Endothelial cell of umbilical vein (primary cell): Measurements from ENCODE around the gene OXLD1. TPM values are rescaled to one million over a fixed set of nuclear protein-coding genes. Genes with fewer than 3 reads are reported as not detected.

ENCODE experiments used
- BruUV-seq: library from RNA; stranded (reverse); fragments of 400-500 nt; replicated peaks from 2 replicates; lab custom pipeline; 2021; lab: Mats Ljungman, UMichigan
- CTCF ChIA-PET: fragments of 300-600, 350-600 bp; sonication (Branson Sonifier 250); formaldehyde crosslinking; loops from one replicate; lab custom pipeline; 2021; ENCODE audit warnings: antibody characterized with exemption, inconsistent platforms; lab: Charles Lee
- POLR2A ChIA-PET: fragments of 300-600, 350-600 bp; sonication (Branson Sonifier 250); formaldehyde crosslinking; loops from one replicate; lab custom pipeline; 2021; ENCODE audit warnings: antibody characterized with exemption, inconsistent platforms; lab: Charles Lee
- DNase-seq: peaks from one replicate; pipeline ENCODE4 v3.0.0-alpha.2; 2011; ENCODE audit warnings: low read depth, low spot score
- FAIRE-seq: peaks from 2 replicates; lab custom pipeline; 2011; peaks lifted over from hg19 to GRCh38; lab: Jason Lieb, UNC
- H2AFZ ChIP-seq: 2 replicates; pipeline ENCODE4 v1.6.0; 2012; ENCODE audit warnings: low read depth, low read length, control low read depth, inconsistent platforms
- H3K27ac ChIP-seq: 2 replicates; pipeline ENCODE4 v1.5.1; 2011; ENCODE audit warnings: low read depth, mild to moderate bottlenecking, control low read depth, low read length, moderate library complexity; ENCODE audit not compliant: insufficient read depth
- H3K27me3 ChIP-seq, 2 experiments: 2 replicates each; pipeline versions ENCODE4 v1.6.0 to v1.6.1; 2011; ENCODE audit warnings: low read length in 2 of 2, mixed read lengths in 1 of 2; ENCODE audit not compliant: control insufficient read depth in 2 of 2, insufficient read depth in 2 of 2
- H3K36me3 ChIP-seq, 2 experiments: 2 replicates in 1 of 2; 3 replicates in 1 of 2; pipeline ENCODE4 v1.5.1; 2011; ENCODE audit warnings: low read length in 2 of 2, mild to moderate bottlenecking in 1 of 2, moderate library complexity in 1 of 2; ENCODE audit not compliant: control insufficient read depth in 2 of 2, insufficient read depth in 2 of 2; ENCODE audit errors: extremely low read depth in 1 of 2
- H3K4me1 ChIP-seq: 3 replicates; pipeline ENCODE4 v1.5.1; 2011; ENCODE audit warnings: mild to moderate bottlenecking, low read length; ENCODE audit not compliant: control insufficient read depth, insufficient read depth; ENCODE audit errors: extremely low read depth
- H3K4me2 ChIP-seq: 2 replicates; pipeline ENCODE4 v1.6.1; 2011; ENCODE audit warnings: low read length, control low read depth, mixed read lengths; ENCODE audit not compliant: insufficient read depth
- H3K4me3 ChIP-seq, 3 experiments: fragments of 200-600 bp in 1 of 3; sonication (generic), shearing (Covaris generic) in 1 of 3; replicated peaks in 1 of 3; 2 replicates each; pipeline ENCODE4 v1.5.1; 2011 to 2016; ENCODE audit warnings: control low read depth in 3 of 3, low read length in 3 of 3, mild to moderate bottlenecking in 2 of 3, inconsistent platforms in 1 of 3, low read depth in 1 of 3, moderate library complexity in 1 of 3; ENCODE audit not compliant: insufficient read depth in 1 of 3
- H3K79me2 ChIP-seq: 2 replicates; pipeline ENCODE4 v1.6.0; 2012; ENCODE audit warnings: low read length, inconsistent platforms; ENCODE audit not compliant: control insufficient read depth, insufficient read depth
- H3K9ac ChIP-seq: replicated peaks from 2 replicates; pipeline ENCODE3; 2011; ENCODE audit warnings: low read length, control low read depth; ENCODE audit not compliant: insufficient read depth; ENCODE audit errors: extremely low read depth
- H3K9me1 ChIP-seq: replicated peaks from 3 replicates; pipeline ENCODE4 v1.6.0; 2011; ENCODE audit warnings: mild to moderate bottlenecking, low read length; ENCODE audit not compliant: control insufficient read depth, insufficient read depth; ENCODE audit errors: extremely low read depth
- H3K9me3 ChIP-seq: replicated peaks from 2 replicates; pipeline ENCODE4 v1.5.1; 2012; ENCODE audit warnings: low read length, inconsistent platforms; ENCODE audit not compliant: control insufficient read depth, insufficient read depth
- H4K20me1 ChIP-seq: replicated peaks from 2 replicates; pipeline ENCODE3; 2011; ENCODE audit warnings: mild to moderate bottlenecking, low read length; ENCODE audit not compliant: control insufficient read depth, insufficient read depth; ENCODE audit errors: extremely low read depth
- CTCF ChIP-seq, 2 donors: IDR thresholded peaks; 1 replicate in 1 of 2; 2 replicates in 1 of 2; pipeline ENCODE4 v1.5.1; 2011; ENCODE audit warnings: low read length in 2 of 2, mild to moderate bottlenecking in 2 of 2, moderate library complexity in 2 of 2, control low read depth in 1 of 2, inconsistent platforms in 1 of 2, low read depth in 1 of 2; ENCODE audit not compliant: insufficient read depth in 1 of 2; ENCODE audit errors: extremely low read depth in 1 of 2
- EZH2 ChIP-seq: IDR thresholded peaks from 2 replicates; pipeline ENCODE4 v1.6.1; 2012; ENCODE audit warnings: borderline replicate concordance, low read depth, mild to moderate bottlenecking, moderate library complexity, low read length, inconsistent platforms; ENCODE audit not compliant: severe bottlenecking
- GATA2 ChIP-seq: IDR thresholded peaks from 2 replicates; pipeline ENCODE4 v1.7.0; 2011; ENCODE audit warnings: low read depth, mild to moderate bottlenecking, moderate library complexity, mixed read lengths, low read length; ENCODE audit not compliant: insufficient read length, insufficient read depth
- MYC ChIP-seq: IDR thresholded peaks from one replicate; pipeline ENCODE4 v1.6.1; 2011; ENCODE audit warnings: mild to moderate bottlenecking, low read depth, low read length
- POLR2A ChIP-seq: IDR thresholded peaks from 2 replicates; pipeline ENCODE4 v1.6.1; 2012; ENCODE audit warnings: low read depth, mild to moderate bottlenecking, control low read depth, low read length
- dilution Hi-C: fragments of 300-500 bp; cut with MboI; formaldehyde crosslinking; loops from one replicate; pipeline ENCODE4 v1.15.0; 2019; ENCODE audit warnings: low sequenced_read_pairs; ENCODE audit not compliant: extremely low pct_ligation_motif_present
- intact Hi-C: fragments of 100-400 bp; cut with micrococcal nuclease; formaldehyde crosslinking; loops from one replicate; pipeline ENCODE4 v1.10.0; 2022
- polyA plus RNA-seq, 4 experiments: library from polyadenylated mRNA; depleted of rRNA in 3 of 4; stranded (reverse) in 3 of 4; unstranded in 1 of 4; fragments of >200 nt; gene quantifications; 2 replicates each; pipeline versions ENCODE4 v1.2.1 to v1.2.3, GENCODE V29; 2011 to 2012; ENCODE audit warnings: missing spikeins in 1 of 4
- total RNA-seq: library from RNA; stranded (reverse); gene quantifications from 2 replicates; pipeline ENCODE4 v1.2.3, GENCODE V29; 2021

OXLD1 gene
- total and polyA plus RNA-seq, 2 donors (not counting 3 experiments of a cell fraction or from before 2014, with no cell fraction given), result 20.1 to 35.2 TPM

DNA sequence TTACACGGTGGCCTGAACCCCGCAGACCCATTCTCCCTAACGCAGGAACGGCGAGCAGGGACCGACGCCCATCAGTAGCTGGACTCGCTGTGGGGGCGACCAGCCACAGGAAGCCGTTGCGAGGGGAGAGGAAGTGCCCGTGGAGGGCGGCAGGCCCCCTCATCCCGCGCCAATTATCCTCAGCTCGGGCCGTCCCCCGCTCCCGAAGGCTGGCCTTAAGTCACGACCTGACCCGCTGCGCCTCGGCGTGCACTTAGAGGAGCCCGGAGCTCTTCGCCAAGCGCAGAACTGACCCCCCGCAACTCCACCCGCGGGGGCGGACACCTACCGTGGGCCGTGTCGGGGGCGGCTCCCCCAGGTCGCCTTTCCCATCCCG, 16.8 kb upstream of the OXLD1 start:
- Histone ChIP-seq H2AFZ (peak overlapping the region; percentile 39), H4K20me1 (no peaks in the 10 kb centered on the region), H3K4me3 (peak overlapping the region; percentile 46 to 93 (median 66)), H3K9me3 (no peaks in the 10 kb centered on the region), H3K79me2 (peaks cover 60% of the 10 kb centered on the region), H3K9ac (peak overlapping the region; percentile 87), H3K4me2 (peak overlapping the region; percentile 47), H3K4me1 (peaks cover 16% of the 10 kb centered on the region), H3K27me3 (no peaks in the 10 kb centered on the region), H3K9me1 (no peaks in the 10 kb centered on the region), H3K36me3 (peaks cover 6 to 28% of the 10 kb centered on the region in 2 experiments), H3K27ac (peak overlapping the region; percentile 43)
- DNase-seq, result no peak
- intact Hi-C loops (loop anchor here (1.0 kb wide), 1 partner anchor 28 kb away; no protein-coding TSS in a partner anchor), dilution Hi-C loops (no loop called here)
- TF ChIP-seq MYC, result no peak
- no peak for TF ChIP-seq POLR2A
- TF ChIP-seq GATA2, result no peak
- TF ChIP-seq CTCF (IDR thresholded peaks at IDR 0.05; ENCODE audit: extremely low read depth in 1 of 2, insufficient read depth in 1 of 2, low read depth in 1 of 2, low read length in 2 of 2), result no peak
- no peak for TF ChIP-seq EZH2
- CTCF ChIA-PET, result interaction anchor here (1.2 to 3.0 kb wide), 2 partner anchors 15 to 19 kb away, joined by 4 to 19 read pairs; partner anchors contain the start of gene MRPL12
- POLR2A ChIA-PET, result interaction anchor here (1.0 kb wide), 3 partner anchors 10 to 20 kb away, joined by 3 to 4 read pairs (median 3); partner anchors contain the start of genes CCDC137, MRPL12 and OXLD1
- FAIRE-seq, result no peak
- BruUV-seq, result no TSS peak
